ENCODE measurements around the gene FAM184A. TPM values are rescaled to one million over a fixed set of nuclear protein-coding genes. Genes with fewer than 3 reads are reported as not detected.

FAM184A gene
- total RNA-seq, 3 donors from 2014 or later: 7.0 to 12.8 (median 7.5) TPM

- Histone ChIP-seq H3K9me3 (no peaks in the 10 kb centered on the region), H3K4me1 (peaks cover 0 to 3% of the 10 kb centered on the region in 2 donors), H3K27me3 (no peaks in the 10 kb centered on the region), H3K27ac (no peak overlapping the region), H3K4me3 (no peak overlapping the region), H3K36me3 (no peaks in the 10 kb centered on the region)
- intact Hi-C loops (cut with DNase I; ENCODE audit: low total_unique reads): no loop called here
- no peak for TF ChIP-seq CTCF (IDR thresholded peaks at IDR 0.05)
- DNase-seq (ENCODE audit: low spot score in 2 of 2): no peak
These were observed 3.1 kb downstream of the FAM184A start for GRCh38 chr6:119075200-119075981.

GRCh38 chr6:119073307-119074051 is 5.0 kb downstream of the FAM184A start:
- Histone ChIP-seq H3K4me1 (peaks cover 0 to 3% of the 10 kb centered on the region in 2 donors), H3K36me3 (no peaks in the 10 kb centered on the region), H3K27ac (no peak overlapping the region), H3K4me3 (no peak overlapping the region), H3K27me3 (no peaks in the 10 kb centered on the region), H3K9me3 (no peaks in the 10 kb centered on the region)
- TF ChIP-seq POLR2A (IDR thresholded peaks at IDR 0.05) (no peak), POLR2AphosphoS5 (IDR thresholded peaks at IDR 0.05) (no peak), CTCF (IDR thresholded peaks at IDR 0.05) (no peak)
- DNase-seq (ENCODE audit: low spot score in 2 of 2): no peak
- intact Hi-C loops (cut with DNase I; ENCODE audit: low total_unique reads): no loop called here

- DNase-seq (ENCODE audit: low spot score in 2 of 2): no peak
- Histone ChIP-seq H3K27me3 (no peaks in the 10 kb centered on the region), H3K27ac (no peak overlapping the region), H3K4me3 (no peak overlapping the region), H3K9me3 (no peaks in the 10 kb centered on the region), H3K36me3 (no peaks in the 10 kb centered on the region), H3K4me1 (no peaks in the 10 kb centered on the region)
- TF ChIP-seq CTCF (IDR thresholded peaks at IDR 0.05): no peak
- no peak for TF ChIP-seq POLR2A (IDR thresholded peaks at IDR 0.05)
- TF ChIP-seq POLR2AphosphoS5 (IDR thresholded peaks at IDR 0.05): no peak
- intact Hi-C loops (cut with DNase I; ENCODE audit: low total_unique reads): no loop called here
These were observed 6.9 kb downstream of the FAM184A start for GRCh38 chr6:119071576-119071975.

GRCh38 chr6:119067091-119067490 is 11.4 kb downstream of the FAM184A start:
- Histone ChIP-seq H3K4me1 (no peaks in the 10 kb centered on the region), H3K4me3 (no peak overlapping the region), H3K27ac (no peak overlapping the region), H3K27me3 (no peaks in the 10 kb centered on the region), H3K36me3 (no peaks in the 10 kb centered on the region), H3K9me3 (no peaks in the 10 kb centered on the region)
- no peak for DNase-seq (ENCODE audit: low spot score in 2 of 2)
- intact Hi-C loops (cut with DNase I; ENCODE audit: low total_unique reads): no loop called here
- no peak for TF ChIP-seq POLR2A (IDR thresholded peaks at IDR 0.05)

GRCh38 chr6:119066517-119066916 is 11.9 kb downstream of the FAM184A start:
- no peaks in the 10 kb centered on the region for H3K9me3 ChIP-seq
- no peaks in the 10 kb centered on the region for H3K4me1 ChIP-seq
- intact Hi-C loops (cut with DNase I; ENCODE audit: low total_unique reads): no loop called here
- no peak overlapping the region for H3K4me3 ChIP-seq
- no peak overlapping the region for H3K27ac ChIP-seq
- H3K36me3 ChIP-seq: no peaks in the 10 kb centered on the region
- H3K27me3 ChIP-seq: no peaks in the 10 kb centered on the region
- no peak for DNase-seq (ENCODE audit: low spot score in 2 of 2)
- TF ChIP-seq CTCF (IDR thresholded peaks at IDR 0.05) (no peak), POLR2AphosphoS5 (IDR thresholded peaks at IDR 0.05) (no peak), POLR2A (IDR thresholded peaks at IDR 0.05) (no peak)

Measured in breast epithelium (tissue), 4 donors.